HepG2 (cell line): ENCODE measurements around the gene SMG7. TPM values are rescaled to one million over a fixed set of nuclear protein-coding genes. Genes with fewer than 3 reads are reported as not detected.

Experiments
- ATAC-seq: fragments of 200-7000 bp; cut with Tn5 transposase; 3 replicates; pipeline ENCODE4 v1.9.1; 2020; ENCODE audit warnings: mild to moderate bottlenecking, moderate library complexity
- BruUV-seq: library from RNA; stranded (reverse); fragments of 400-500 nt; replicated peaks from 2 replicates; lab custom pipeline; 2021; lab: Mats Ljungman, UMichigan
- CTCF ChIA-PET: fragments of 300-600 bp; formaldehyde crosslinking; extraction: SDS; loops from one replicate; lab custom pipeline; 2021; ENCODE audit warnings: low total read pairs, inconsistent platforms, low intra/inter-chr PET ratio; lab: Yijun Ruan, JAX
- POLR2A ChIA-PET: fragments of 350-600 bp; sonication (Branson Sonifier 250); formaldehyde crosslinking; loops from one replicate; lab custom pipeline; 2020; ENCODE audit warnings: antibody characterized with exemption, inconsistent platforms; lab: Yijun Ruan, JAX
- DNase-seq: peaks from one replicate; pipeline ENCODE4 v3.0.0-alpha.2; 2015; ENCODE audit warnings: low spot score
- FAIRE-seq: peaks from 3 replicates; lab custom pipeline; 2011; peaks lifted over from hg19 to GRCh38; lab: Jason Lieb, UNC
- H2AFZ ChIP-seq: one replicate; pipeline ENCODE4 v1.6.1; 2011; ENCODE audit warnings: low read length, inconsistent platforms
- H3K27ac ChIP-seq: fragments of 300-600 bp; 3 replicates; pipeline ENCODE4 v1.8.0; 2011; ENCODE audit warnings: mixed run types, mild to moderate bottlenecking, mixed read lengths, low read length, inconsistent platforms; ENCODE audit not compliant: insufficient read depth; ENCODE audit errors: extremely low read length
- H3K27me3 ChIP-seq, 2 experiments: fragments of 200-600 bp in 1 of 2; 2 replicates in 1 of 2; 3 replicates in 1 of 2; pipeline versions ENCODE4 v1.6.0 to v1.8.0; 2011; ENCODE audit warnings: low read length in 2 of 2, mild to moderate bottlenecking in 2 of 2, moderate library complexity in 2 of 2, inconsistent platforms in 1 of 2; ENCODE audit not compliant: insufficient read depth in 2 of 2, control insufficient read depth in 1 of 2
- H3K36me3 ChIP-seq, 2 experiments: fragments of 200-600 bp in 1 of 2; replicated peaks in 1 of 2; 2 replicates in 1 of 2; 3 replicates in 1 of 2; pipeline versions ENCODE4 v1.5.1 to v1.8.0; 2011; ENCODE audit warnings: low read length in 2 of 2, inconsistent platforms in 1 of 2; ENCODE audit not compliant: insufficient read depth in 2 of 2, control insufficient read depth in 1 of 2
- H3K4me1 ChIP-seq: 2 replicates; pipeline ENCODE4 v1.5.1; 2012; ENCODE audit warnings: low read length, inconsistent platforms; ENCODE audit not compliant: insufficient read depth
- H3K4me2 ChIP-seq: 2 replicates; pipeline ENCODE4 v1.6.0; 2011; ENCODE audit warnings: low read depth, low read length, inconsistent platforms
- H3K4me3 ChIP-seq, 3 experiments: fragments of 200-600 bp in 1 of 3; sonication (generic), shearing (Covaris generic) in 1 of 3; replicated peaks in 1 of 3; 2 replicates each; pipeline ENCODE4 v1.5.1; 2011 to 2016; ENCODE audit warnings: low read length in 3 of 3, inconsistent platforms in 2 of 3, low read depth in 2 of 3, mild to moderate bottlenecking in 2 of 3, control low read depth in 1 of 3, mixed read lengths in 1 of 3; ENCODE audit not compliant: insufficient read depth in 1 of 3
- H3K79me2 ChIP-seq: one replicate; pipeline ENCODE4 v1.6.1; 2011; ENCODE audit warnings: low read length, inconsistent platforms; ENCODE audit not compliant: insufficient read depth
- H3K9ac ChIP-seq: 2 replicates; pipeline ENCODE4 v1.6.0; 2011; ENCODE audit warnings: mild to moderate bottlenecking, low read depth, low read length, inconsistent platforms; ENCODE audit not compliant: insufficient read depth
- H3K9me3 ChIP-seq: 2 replicates; pipeline ENCODE4 v1.5.1; 2012; ENCODE audit warnings: mild to moderate bottlenecking, low read length
- H4K20me1 ChIP-seq: 2 replicates; pipeline ENCODE4 v1.6.0; 2011; ENCODE audit warnings: inconsistent platforms, mild to moderate bottlenecking, low read length, moderate library complexity; ENCODE audit not compliant: insufficient read depth
- ELF1 ChIP-seq: sonication (generic); formaldehyde crosslinking; IDR thresholded peaks from 2 replicates; pipeline ENCODE4 v1.4.0; 2020; ENCODE audit warnings: missing genetic modification reagents
- HOXA3 ChIP-seq: sonication (generic); formaldehyde crosslinking; IDR thresholded peaks from 2 replicates; pipeline ENCODE4 v1.5.0; 2020; ENCODE audit warnings: missing genetic modification reagents
- NRL ChIP-seq: sonication (generic); formaldehyde crosslinking; IDR thresholded peaks from 2 replicates; pipeline ENCODE4 v1.5.0; 2020; ENCODE audit warnings: missing genetic modification reagents, mild to moderate bottlenecking, moderate library complexity, borderline replicate concordance
- PCBP1 ChIP-seq: fragments of 200-400 bp; formaldehyde crosslinking; IDR thresholded peaks from 2 replicates; pipeline ENCODE4 v1.6.1; 2017; ENCODE audit warnings: mild to moderate bottlenecking, low read depth, low read length, borderline replicate concordance
- RXRB ChIP-seq: IDR thresholded peaks from 2 replicates; pipeline ENCODE4 v1.6.1; 2016; ENCODE audit warnings: borderline replicate concordance, missing genetic modification reagents, missing compliant biosample characterization
- TBL1XR1 ChIP-seq: fragments of 150-350 bp; IDR thresholded peaks from 2 replicates; pipeline ENCODE4 v1.6.1; 2014; ENCODE audit warnings: borderline replicate concordance, low read length; ENCODE audit not compliant: partially characterized antibody
- ZNF382 ChIP-seq: sonication (generic); formaldehyde crosslinking; IDR thresholded peaks from 2 replicates; pipeline ENCODE4 v1.5.0; 2020; ENCODE audit warnings: missing genetic modification reagents, mild to moderate bottlenecking, borderline replicate concordance
- ZNF383 ChIP-seq: sonication (generic); formaldehyde crosslinking; IDR thresholded peaks from 2 replicates; pipeline ENCODE4 v1.4.0; 2020; ENCODE audit warnings: missing genetic modification reagents, mild to moderate bottlenecking, borderline replicate concordance
- ZNF790 ChIP-seq: sonication (generic); formaldehyde crosslinking; IDR thresholded peaks from 2 replicates; pipeline ENCODE4 v1.8.0; 2022; ENCODE audit warnings: missing genetic modification reagents, mild to moderate bottlenecking, borderline replicate concordance
- WGBS: methylation state at CpG from one replicate; pipeline ENCODE4 v1.1.6; 2017; ENCODE audit warnings: low lambda C conversion rate; 5-methylcytosine and 5-hydroxymethylcytosine counted together
- in situ Hi-C: cut with HindIII; loops from 2 replicates; pipeline ENCODE4 v1.10.0; 2017; ENCODE audit warnings: low pct_unique_long_range_greater_than_20kb; ENCODE audit not compliant: extremely low pct_ligation_motif_present
- intact Hi-C: fragments of 100-400 bp; cut with micrococcal nuclease; formaldehyde crosslinking; loops from one replicate; pipeline ENCODE4 v1.10.0; 2022; ENCODE audit not compliant: unreplicated experiment
- polyA plus RNA-seq, 8 experiments: library from polyadenylated mRNA; depleted of rRNA in 3 of 8; stranded (reverse) in 7 of 8; unstranded in 1 of 8; fragments of >200 nt; fragmentation: Illumina TruSeq in 4 of 8; extraction: Trizol in 4 of 8; gene quantifications; 2 replicates each; pipeline versions ENCODE4 v1.2.1 to v1.2.3, GENCODE V29; 2011 to 2016; ENCODE audit warnings: low read depth in 4 of 8, missing spikeins in 1 of 8, mixed read lengths in 1 of 8; ENCODE audit not compliant: insufficient read depth in 1 of 8
- total RNA-seq, 5 experiments: library from RNA; depleted of rRNA; stranded (reverse); fragments of >200 nt; fragmentation: Illumina TruSeq; extraction: Trizol; gene quantifications; 2 replicates each; pipeline ENCODE4 v1.2.3, GENCODE V29; 2016; ENCODE audit warnings: low read depth in 1 of 5
- TF ChIP-seq, protein P1 (sequence below): sonication (generic); formaldehyde crosslinking; conservative IDR thresholded peaks from 2 replicates; pipeline ENCODE4 v1.8.1; 2023; ENCODE audit warnings: missing genetic modification reagents
- TF ChIP-seq, protein P2 (sequence below): sonication (generic); formaldehyde crosslinking; conservative IDR thresholded peaks from 2 replicates; pipeline ENCODE4 v1.4.0; 2020; ENCODE audit warnings: missing genetic modification reagents
- TF ChIP-seq, protein P3 (sequence below): sonication (generic); formaldehyde crosslinking; IDR thresholded peaks from 2 replicates; pipeline ENCODE4 v1.5.1; 2020; ENCODE audit warnings: missing genetic modification reagents, mild to moderate bottlenecking, borderline replicate concordance
- TF ChIP-seq, protein P4 (sequence below): sonication (generic); formaldehyde crosslinking; IDR thresholded peaks from 2 replicates; pipeline ENCODE4 v1.4.0; 2020; ENCODE audit warnings: missing genetic modification reagents, borderline replicate concordance
- TF ChIP-seq, protein P5 (sequence below): sonication (generic); formaldehyde crosslinking; conservative IDR thresholded peaks from 2 replicates; pipeline ENCODE4 v1.4.0; 2020; ENCODE audit warnings: missing genetic modification reagents

SMG7 gene
- total and polyA plus RNA-seq, 2 of the 13 experiments (the other 11 are each of a cell fraction or from before 2014, with no cell fraction given): 14.9 to 27.9 TPM

DNA sequence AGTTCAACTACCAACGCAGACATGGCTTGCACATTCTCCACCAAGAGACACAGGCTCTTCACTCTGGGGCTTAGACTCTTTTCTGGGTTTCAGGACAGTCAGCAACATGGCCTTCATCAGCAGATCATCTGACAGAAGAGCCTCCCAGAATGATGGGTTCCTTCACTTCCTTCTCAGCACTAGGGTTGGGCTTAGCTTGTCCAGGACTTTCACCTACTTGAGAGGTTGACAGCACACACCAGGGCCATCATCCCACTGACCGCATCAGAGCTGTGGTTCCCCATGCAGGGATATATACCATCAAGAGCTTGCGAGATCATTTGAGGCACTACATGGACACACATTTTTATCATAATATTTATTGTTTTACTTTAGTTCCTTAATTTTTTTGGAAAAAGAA lies 128.3 kb downstream of the SMG7 start:
- no peaks in the 10 kb centered on the region for H3K79me2 ChIP-seq
- peaks cover 0 to 14% of the 10 kb centered on the region in 2 experiments; a peak in 1 of 5 replicates for H3K27me3 ChIP-seq
- ATAC-seq (no peak), DNase-seq (no peak), FAIRE-seq (no peak)
- intact Hi-C loops: no loop called here
- no peak overlapping the region for H3K4me3 ChIP-seq
- no peak overlapping the region for H3K9ac ChIP-seq
- H2AFZ ChIP-seq: no peak overlapping the region
- POLR2A ChIA-PET: no interaction called here
- H3K4me1 ChIP-seq: peaks cover 23% of the 10 kb centered on the region
- BruUV-seq: no TSS peak
- no peak overlapping the region for H3K4me2 ChIP-seq
- WGBS: 86% methylated on average over 3 of the region's 3 CpGs
- H4K20me1 ChIP-seq: no peaks in the 10 kb centered on the region
- in situ Hi-C loops: no loop called here
- CTCF ChIA-PET: no interaction called here
- no peaks in the 10 kb centered on the region for H3K9me3 ChIP-seq
- no peaks in the 10 kb centered on the region for H3K36me3 ChIP-seq
- no peak overlapping the region for H3K27ac ChIP-seq
- TF ChIP-seq ZNF383 (CRISPR knock-in tag): no peak
- no peak for TF ChIP-seq HOXA3 (CRISPR knock-in tag)
- TF ChIP-seq RXRB (CRISPR knock-in tag): no peak
- TF ChIP-seq ZNF790 (CRISPR knock-in tag): no peak
- TF ChIP-seq PCBP1: no peak
- TF ChIP-seq, protein P1, sequence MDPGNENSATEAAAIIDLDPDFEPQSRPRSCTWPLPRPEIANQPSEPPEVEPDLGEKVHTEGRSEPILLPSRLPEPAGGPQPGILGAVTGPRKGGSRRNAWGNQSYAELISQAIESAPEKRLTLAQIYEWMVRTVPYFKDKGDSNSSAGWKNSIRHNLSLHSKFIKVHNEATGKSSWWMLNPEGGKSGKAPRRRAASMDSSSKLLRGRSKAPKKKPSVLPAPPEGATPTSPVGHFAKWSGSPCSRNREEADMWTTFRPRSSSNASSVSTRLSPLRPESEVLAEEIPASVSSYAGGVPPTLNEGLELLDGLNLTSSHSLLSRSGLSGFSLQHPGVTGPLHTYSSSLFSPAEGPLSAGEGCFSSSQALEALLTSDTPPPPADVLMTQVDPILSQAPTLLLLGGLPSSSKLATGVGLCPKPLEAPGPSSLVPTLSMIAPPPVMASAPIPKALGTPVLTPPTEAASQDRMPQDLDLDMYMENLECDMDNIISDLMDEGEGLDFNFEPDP (CRISPR knock-in tag): no peak
- no peak for TF ChIP-seq NRL (CRISPR knock-in tag)
- no peak for TF ChIP-seq ELF1 (CRISPR knock-in tag)
- TF ChIP-seq, protein P2, sequence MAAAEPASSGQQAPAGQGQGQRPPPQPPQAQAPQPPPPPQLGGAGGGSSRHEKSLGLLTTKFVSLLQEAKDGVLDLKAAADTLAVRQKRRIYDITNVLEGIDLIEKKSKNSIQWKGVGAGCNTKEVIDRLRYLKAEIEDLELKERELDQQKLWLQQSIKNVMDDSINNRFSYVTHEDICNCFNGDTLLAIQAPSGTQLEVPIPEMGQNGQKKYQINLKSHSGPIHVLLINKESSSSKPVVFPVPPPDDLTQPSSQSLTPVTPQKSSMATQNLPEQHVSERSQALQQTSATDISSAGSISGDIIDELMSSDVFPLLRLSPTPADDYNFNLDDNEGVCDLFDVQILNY (CRISPR knock-in tag): no peak
- TF ChIP-seq TBL1XR1: no peak
- TF ChIP-seq, protein P3, sequence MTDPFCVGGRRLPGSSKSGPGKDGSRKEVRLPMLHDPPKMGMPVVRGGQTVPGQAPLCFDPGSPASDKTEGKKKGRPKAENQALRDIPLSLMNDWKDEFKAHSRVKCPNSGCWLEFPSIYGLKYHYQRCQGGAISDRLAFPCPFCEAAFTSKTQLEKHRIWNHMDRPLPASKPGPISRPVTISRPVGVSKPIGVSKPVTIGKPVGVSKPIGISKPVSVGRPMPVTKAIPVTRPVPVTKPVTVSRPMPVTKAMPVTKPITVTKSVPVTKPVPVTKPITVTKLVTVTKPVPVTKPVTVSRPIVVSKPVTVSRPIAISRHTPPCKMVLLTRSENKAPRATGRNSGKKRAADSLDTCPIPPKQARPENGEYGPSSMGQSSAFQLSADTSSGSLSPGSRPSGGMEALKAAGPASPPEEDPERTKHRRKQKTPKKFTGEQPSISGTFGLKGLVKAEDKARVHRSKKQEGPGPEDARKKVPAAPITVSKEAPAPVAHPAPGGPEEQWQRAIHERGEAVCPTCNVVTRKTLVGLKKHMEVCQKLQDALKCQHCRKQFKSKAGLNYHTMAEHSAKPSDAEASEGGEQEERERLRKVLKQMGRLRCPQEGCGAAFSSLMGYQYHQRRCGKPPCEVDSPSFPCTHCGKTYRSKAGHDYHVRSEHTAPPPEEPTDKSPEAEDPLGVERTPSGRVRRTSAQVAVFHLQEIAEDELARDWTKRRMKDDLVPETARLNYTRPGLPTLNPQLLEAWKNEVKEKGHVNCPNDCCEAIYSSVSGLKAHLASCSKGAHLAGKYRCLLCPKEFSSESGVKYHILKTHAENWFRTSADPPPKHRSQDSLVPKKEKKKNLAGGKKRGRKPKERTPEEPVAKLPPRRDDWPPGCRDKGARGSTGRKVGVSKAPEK (CRISPR knock-in tag): no peak
- TF ChIP-seq, protein P4, sequence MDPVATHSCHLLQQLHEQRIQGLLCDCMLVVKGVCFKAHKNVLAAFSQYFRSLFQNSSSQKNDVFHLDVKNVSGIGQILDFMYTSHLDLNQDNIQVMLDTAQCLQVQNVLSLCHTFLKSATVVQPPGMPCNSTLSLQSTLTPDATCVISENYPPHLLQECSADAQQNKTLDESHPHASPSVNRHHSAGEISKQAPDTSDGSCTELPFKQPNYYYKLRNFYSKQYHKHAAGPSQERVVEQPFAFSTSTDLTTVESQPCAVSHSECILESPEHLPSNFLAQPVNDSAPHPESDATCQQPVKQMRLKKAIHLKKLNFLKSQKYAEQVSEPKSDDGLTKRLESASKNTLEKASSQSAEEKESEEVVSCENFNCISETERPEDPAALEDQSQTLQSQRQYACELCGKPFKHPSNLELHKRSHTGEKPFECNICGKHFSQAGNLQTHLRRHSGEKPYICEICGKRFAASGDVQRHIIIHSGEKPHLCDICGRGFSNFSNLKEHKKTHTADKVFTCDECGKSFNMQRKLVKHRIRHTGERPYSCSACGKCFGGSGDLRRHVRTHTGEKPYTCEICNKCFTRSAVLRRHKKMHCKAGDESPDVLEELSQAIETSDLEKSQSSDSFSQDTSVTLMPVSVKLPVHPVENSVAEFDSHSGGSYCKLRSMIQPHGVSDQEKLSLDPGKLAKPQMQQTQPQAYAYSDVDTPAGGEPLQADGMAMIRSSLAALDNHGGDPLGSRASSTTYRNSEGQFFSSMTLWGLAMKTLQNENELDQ (CRISPR knock-in tag): no peak
- no peak for TF ChIP-seq ZNF382 (CRISPR knock-in tag)
- TF ChIP-seq, protein P5, sequence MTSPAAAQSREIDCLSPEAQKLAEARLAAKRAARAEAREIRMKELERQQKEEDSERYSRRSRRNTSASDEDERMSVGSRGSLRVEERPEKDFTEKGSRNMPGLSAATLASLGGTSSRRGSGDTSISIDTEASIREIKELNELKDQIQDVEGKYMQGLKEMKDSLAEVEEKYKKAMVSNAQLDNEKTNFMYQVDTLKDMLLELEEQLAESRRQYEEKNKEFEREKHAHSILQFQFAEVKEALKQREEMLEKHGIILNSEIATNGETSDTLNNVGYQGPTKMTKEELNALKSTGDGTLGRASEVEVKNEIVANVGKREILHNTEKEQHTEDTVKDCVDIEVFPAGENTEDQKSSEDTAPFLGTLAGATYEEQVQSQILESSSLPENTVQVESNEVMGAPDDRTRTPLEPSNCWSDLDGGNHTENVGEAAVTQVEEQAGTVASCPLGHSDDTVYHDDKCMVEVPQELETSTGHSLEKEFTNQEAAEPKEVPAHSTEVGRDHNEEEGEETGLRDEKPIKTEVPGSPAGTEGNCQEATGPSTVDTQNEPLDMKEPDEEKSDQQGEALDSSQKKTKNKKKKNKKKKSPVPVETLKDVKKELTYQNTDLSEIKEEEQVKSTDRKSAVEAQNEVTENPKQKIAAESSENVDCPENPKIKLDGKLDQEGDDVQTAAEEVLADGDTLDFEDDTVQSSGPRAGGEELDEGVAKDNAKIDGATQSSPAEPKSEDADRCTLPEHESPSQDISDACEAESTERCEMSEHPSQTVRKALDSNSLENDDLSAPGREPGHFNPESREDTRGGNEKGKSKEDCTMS (CRISPR knock-in tag): no peak
